Central memory CD4-positive, alpha-beta T cell (primary cell): ENCODE measurements around the gene POFUT2.

ENCODE experiments used
- DNase-seq: peaks from one replicate; pipeline ENCODE4 v3.0.0; 2022

POFUT2 gene

DNA sequence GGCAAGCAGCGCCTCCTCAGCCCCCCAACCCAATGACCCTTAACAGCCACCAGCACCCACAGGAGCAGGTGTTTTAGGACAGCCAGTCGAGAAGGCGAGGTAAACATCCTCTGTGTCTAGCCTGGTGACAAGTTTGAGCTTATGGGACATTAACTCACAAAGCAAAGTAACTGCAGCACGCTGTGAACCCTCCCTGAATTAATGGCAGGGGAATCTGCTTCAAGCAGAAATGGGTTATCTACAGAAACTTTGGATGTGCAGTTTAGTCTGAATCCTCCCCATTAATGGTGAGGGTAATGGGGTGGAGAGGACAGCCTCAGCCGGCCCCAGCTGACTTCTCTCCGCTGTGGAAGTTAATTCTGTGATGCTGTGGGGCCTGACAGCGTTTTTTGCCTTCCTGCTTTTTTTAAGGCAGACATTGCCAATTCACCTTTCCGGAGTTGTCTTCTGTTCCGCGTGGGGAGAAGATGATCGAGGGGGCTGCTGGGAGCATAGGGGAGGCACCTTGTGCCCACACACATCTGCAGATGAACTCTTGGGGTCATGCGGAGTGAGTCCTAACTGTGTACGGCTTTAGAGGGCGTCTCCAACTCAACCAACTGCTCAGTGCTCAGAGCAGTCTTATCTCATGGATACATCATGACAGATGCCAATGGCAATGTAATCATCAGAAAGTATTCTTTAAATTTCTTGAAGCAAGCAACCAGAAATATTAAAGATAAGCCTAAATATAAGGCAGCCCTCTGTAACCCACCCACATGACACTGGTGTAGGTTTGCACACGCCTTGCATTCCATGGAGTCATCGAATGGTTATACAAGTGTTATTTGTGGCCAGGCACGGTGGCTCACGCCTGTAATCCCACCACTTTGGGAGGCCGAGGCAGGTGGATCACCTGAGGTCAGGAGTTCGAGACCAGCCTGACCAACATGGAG is 41.0 kb downstream of the POFUT2 start:
- DNase-seq, result no peak

DNA sequence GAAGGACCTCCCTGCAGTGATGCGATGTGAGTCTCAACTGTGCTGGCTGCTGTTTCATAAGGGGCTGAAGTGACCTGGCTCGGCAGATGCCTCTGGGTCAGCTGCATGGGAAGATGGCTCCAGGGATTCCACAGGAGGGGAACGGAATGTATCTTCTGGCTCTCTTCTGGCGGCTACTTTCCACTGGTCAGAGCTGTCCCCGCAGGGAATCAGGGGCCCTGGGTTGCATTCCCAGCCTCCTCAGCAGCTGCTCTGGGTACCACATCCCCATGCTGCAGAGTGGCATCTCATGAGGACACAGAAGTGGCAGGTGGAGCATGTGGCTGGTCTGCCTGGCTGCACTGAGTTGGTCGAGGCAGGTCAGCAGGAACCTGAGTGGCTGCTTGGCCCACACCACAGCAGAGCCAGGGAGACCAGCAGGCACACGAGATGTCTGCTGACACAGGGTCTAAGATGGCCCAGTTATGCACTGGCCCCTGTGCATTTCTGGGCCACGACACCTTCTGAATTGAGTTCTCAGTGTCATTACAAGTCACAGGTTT is 42.8 kb downstream of the POFUT2 start:
- no peak for DNase-seq

DNA sequence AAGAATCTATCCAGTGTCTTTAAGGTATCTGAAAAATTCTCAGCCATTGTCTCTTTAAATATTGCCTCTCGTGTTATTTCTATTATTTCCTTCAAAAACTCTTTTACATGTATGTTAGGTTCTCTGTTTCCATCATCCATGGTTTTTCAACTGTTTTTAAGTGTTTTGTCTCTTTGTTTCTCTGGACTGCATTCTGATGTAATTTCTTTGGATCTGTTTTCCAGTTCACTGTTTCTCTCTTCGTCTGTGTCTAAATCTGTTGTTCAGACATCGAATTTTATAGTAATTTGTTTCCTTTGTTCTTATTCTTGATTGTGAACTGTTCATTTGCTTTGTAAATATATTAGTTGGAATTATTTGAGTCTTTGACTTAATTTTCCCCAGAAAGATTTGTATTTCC is 44.1 kb downstream of the POFUT2 start:
- no peak for DNase-seq

DNA sequence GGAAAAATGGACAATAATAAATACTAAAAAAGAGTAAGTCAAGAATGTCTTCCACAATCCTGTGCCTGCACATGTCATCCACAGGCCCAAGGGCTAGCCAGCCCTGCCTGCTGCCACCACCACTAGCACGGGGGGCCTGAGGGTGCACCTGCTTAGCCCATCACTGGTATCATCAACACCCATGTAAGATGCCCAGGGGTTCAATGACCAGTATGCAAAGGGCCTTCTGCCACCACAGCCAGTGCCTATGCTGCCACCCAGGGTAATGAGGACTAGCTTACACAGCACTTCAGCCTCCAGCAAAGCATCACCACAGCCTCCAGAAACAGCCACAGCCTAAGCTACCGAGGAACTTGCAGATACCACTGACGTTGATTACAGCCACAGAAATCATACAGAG is 46.3 kb downstream of the POFUT2 start:
- no peak for DNase-seq

DNA sequence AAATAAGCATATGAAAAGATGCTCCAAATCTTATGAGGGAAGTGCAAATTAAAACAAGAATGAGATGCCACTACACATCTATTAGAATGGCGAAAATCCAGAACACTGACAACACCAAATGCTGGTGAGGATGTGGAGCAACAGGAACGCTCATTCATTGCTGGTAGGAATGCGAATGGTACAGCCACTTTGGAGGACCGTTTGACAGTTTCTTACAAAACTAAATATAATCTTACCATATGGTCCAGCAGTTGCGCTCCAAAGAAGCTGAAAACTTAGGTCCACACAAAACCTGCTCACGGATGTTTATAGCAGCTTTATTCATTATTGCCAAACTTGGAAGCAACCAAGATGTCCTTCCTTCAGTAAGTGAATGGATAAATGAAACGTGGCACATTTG is 50.3 kb downstream of the POFUT2 start:
- DNase-seq, result no peak

DNA sequence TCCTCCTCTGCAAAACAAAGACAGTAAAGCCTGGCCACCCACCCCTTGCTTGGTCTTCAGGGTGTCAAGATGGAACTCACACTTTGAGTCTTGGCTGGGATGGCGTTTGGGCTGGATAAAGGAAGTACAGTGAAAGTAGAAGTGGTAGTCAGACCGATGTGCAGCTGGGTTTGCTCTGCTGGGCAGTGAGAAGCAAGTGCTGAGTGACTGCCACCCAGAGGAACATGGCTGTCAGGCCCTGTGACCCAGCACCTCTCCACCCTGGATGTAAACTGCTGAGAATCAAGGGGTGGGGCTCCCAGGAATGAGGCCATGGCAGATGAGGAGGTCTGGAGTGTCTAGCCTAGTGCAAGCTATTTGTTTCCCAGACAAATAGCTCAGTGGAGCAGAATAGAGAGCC is 51.2 kb downstream of the POFUT2 start:
- DNase-seq, result no peak

DNA sequence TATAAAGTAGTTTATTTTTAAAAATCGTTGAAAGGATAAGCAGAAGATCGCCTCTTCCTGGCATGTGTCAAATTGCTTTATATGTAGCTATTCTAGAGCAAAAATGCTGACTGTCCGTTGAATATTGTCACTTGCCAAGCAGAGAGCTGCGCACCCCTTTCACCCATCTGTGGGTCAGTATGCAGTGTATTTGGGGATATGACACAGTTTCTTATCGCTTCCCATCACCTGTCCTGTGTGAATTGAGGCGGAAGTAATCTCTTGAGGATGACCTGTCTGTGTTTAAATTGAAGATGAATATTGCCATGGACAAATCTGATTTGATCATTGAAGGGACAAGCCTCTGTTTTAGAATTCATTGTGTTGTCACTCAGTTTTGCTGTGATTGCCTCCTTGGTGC is 52.2 kb downstream of the POFUT2 start:
- no peak for DNase-seq

DNA sequence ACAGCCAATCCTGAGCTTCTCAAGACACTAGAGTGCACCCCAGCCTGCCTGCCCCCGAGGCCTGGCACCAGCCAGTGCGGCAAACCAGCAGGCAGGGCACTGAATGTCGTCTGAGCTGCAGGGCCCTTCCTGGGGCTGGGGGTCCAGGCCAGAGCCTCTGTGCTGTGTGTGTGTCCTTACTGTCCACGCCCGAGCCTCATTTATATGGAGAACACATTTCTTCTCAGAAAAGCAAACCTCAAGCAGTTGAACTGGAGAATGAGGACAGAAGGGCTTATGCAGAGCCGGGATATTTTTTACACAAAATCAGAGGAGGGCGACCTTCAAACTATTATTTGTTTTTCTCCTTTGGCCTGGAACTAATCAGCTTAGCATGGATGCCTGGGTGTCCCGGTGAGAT is 52.7 kb downstream of the POFUT2 start:
- DNase-seq, result no peak

DNA sequence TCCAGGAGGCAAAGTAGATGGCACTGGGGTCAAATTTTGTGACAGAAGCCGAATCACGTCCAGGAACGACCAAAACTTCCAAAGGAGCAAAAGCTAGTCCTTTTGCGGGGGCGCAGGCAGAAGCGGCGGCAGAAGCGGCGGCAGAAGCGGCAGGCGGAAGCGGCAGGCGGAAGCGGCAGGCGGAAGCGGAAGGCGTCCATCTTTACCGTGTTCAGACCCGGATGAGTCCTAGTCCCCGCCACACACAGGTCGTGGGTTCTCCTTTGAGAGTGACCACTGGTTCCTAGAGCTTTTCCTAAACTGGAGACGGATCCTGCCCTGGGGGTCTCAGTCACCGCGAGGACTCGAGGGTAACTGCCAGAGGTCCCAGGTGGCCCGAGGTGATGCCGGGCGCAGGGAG is 53.6 kb downstream of the POFUT2 start:
- DNase-seq, result no peak

DNA sequence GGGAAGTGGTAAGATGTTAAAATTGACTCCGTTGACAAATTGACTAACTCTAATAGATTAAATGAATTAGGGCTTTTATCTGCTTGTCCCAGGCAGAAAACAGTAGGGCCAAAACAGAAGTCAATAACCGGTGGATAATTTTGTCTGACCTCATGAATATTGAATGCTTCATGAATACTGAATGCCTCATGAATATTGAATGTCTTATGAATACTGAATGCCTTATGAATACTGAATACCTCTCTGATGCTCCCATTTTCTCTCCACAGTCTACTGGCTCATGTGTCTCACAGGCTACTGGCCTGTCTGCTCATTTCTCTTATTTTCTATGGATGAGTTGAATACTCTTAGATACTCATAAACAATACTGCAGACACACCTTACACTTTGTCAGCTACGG is 56.0 kb downstream of the POFUT2 start:
- no peak for DNase-seq

DNA sequence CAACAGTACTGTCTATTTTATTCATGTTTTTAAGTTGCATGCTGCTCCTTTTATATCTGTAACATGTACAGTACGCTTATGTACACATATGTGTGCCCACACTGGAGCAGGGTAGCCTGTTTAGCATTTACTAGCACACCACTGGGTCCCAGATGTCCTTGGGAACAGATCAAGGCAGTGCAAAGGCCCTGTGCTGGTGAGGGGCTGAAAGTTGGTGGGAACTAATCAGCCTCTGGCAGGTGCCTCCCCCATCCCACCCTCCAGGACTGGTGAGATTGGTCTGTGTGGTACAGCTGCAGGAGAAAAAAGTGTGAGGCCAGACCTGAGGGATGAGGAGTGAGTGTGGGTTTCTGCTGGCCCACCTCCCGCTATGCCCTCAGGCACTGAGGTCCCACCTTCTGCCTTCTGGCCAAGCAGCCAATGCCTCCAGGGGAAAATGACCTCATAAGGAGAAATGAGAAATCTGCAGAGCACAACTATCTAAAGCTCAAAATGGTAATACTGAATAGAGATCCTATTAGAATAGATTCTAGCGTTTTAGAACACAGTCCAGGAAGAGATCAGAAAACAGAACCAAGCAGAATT is 58.9 kb downstream of the POFUT2 start:
- DNase-seq, result no peak

DNA sequence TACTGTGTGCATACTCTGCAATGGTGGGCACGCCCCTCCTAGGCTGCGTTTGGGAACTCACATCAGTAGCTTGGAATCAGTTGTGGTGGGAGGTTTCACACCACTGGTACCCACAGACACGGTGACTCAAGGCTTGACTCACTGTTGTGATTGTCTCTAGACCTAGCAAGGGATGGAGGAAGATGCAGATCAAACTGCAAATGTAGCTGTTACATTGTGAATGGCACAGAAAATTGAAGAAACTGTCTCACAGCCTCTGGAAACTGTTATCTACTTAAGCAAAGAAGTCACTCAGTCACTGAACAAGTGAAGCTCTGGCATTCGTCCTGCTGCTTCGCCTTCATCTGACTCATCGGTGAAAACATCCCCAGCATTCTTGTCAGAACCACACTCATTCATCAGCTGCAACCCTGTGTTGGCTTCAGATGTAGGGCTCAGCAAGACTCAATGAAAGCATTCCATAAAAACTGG is 59.5 kb downstream of the POFUT2 start:
- DNase-seq, result peak; percentile 69

DNA sequence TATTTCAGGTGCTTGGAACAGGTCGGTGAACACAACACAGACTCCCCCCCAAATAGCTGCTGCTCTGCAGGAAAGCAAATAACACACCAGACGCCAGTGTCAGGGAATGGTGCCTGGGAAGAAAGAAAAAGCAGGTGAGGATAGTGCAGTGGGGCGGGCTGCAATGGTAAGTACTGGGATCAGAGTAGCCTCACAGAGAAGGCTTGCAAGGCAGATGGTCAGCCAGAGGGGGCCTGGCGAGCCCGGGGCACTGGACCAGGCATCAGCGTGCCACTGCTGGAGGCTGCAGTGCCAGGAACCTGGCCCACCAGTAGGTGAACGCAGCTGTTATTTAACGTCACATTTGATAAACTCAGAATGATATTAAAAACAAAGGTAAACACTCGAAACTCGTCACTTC is 60.0 kb downstream of the POFUT2 start:
- DNase-seq, result no peak

DNA sequence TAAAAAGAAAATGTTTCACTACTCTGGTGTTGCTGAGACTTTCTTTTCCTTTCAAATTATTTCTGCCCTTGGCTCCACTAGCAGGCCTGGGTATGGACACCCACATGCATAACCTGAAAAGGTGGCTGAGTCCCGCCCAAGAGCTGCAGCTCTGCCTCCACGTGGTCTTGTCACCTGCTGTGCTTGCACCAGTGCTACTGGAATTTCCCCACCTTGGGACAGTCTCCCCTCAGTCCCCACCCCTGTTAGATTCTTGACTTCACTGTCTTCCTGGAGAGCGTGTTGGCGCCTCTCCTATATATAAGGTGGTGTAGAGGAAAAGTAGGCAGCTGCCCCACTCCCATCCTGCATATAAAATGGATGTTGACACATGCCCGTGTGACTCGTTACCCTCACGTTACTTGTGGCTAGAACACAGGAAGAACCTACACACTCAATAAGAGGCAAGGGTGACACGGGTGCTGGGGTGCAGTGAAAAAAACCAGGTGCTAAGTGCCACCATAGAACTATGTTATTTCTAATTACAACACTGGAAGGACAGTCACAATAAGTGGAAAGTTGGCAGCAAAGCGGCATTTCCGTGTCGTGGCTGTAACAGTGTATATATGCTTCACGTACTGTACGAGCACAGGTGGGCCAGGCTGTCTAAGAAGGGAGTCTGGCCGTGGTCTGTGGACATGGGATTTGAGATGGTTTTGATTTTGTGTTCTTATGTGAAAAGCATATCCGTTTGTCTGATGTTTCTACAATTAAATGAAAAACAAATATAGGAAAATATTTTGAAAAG is 61.0 kb downstream of the POFUT2 start:
- DNase-seq, result peak; percentile 29

DNA sequence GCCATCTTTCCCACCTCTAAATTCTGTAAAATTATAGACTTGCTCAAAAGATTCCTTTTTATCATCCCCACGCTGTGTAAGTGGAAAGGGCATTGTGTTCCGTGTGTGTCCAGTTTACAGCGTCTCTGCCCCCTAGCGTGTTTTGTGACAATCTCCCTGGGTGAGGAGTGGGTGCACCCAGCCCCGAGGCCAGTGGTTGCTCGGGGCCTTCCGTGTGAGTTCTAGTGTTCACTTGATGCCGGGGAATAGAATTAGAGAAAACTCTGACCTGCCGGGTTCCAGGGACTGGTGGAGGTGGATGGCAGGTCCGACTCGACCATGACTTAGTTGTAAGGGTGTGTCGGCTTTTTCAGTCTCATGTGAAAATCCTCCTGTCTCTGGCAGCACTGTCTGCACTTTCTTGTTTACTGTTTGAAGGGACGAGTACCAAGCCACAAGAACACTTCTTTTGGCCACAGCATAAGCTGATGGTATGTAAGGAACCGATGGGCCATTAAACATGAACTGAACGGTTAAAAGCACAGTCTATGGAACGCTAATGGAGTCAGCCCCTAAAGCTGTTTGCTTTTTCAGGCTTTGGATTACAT is 61.9 kb downstream of the POFUT2 start:
- no peak for DNase-seq

DNA sequence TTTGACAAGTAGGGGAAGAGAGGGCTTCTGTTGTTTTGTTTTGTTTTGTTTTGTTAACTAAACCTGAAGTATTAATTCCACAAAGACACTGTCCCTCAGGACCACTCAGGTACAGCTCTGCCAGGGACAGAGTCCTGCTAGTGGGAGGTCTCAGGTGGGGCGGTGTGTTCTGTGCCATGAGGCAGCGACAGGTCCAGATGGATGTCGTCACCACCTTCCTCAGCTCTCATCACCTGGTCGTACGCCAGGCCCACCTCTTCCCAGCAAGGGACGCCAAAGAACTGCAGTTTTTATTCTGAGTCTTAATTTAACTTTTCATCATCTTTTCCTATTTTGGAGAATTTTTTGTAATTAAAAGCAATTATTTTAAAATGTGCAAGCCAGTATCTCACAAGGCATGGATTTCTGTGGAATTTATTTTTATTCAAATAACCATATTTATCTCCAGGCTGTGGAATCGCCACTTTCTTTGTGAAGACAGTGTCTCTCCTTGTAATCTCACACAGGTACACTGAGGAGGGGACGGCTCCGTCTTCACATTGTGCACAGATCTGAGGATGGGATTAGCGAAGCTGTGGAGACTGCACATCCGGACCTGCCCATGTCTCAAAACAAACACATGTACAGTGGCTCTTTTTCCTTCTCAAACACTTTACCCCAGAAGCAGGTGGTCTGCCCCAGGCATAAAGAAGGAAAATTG is 62.5 kb downstream of the POFUT2 start:
- no peak for DNase-seq

DNA sequence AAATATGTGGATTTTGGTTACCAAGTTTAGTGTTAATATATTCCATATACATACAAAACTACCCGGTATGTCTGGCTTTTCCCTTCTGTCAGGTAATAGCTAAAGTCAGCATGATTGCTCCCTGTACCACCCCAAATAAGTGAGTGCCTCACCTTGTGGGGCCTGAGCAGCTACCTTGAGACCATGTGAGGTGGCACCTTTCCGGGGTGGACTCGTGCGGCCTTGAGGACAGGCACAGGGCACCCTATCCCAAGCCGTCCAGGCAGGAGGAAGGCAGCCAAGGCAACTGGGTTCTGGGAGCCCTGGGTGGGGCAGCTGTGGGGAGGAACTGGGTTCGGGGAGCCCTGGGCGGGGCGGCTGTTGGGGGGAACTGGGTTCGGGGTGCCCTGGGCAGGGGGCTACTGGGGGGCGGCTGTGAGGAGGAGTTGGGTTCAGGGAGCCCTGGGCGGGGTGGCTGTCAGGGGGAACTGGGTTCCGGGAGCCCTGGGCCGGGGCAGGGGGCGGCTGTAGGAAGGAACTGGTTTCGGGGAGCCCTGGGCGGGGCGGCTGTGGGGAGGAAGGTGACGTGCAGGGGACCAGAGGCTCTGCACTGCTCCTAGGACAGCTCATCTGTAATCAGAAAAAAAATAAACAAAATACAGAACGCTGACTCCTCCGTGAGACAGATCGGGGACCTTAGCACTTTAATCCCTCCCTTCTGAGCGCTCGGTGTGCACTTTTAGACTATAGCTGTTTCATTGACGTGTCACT is 63.3 kb downstream of the POFUT2 start:
- peak; percentile 78 for DNase-seq

DNA sequence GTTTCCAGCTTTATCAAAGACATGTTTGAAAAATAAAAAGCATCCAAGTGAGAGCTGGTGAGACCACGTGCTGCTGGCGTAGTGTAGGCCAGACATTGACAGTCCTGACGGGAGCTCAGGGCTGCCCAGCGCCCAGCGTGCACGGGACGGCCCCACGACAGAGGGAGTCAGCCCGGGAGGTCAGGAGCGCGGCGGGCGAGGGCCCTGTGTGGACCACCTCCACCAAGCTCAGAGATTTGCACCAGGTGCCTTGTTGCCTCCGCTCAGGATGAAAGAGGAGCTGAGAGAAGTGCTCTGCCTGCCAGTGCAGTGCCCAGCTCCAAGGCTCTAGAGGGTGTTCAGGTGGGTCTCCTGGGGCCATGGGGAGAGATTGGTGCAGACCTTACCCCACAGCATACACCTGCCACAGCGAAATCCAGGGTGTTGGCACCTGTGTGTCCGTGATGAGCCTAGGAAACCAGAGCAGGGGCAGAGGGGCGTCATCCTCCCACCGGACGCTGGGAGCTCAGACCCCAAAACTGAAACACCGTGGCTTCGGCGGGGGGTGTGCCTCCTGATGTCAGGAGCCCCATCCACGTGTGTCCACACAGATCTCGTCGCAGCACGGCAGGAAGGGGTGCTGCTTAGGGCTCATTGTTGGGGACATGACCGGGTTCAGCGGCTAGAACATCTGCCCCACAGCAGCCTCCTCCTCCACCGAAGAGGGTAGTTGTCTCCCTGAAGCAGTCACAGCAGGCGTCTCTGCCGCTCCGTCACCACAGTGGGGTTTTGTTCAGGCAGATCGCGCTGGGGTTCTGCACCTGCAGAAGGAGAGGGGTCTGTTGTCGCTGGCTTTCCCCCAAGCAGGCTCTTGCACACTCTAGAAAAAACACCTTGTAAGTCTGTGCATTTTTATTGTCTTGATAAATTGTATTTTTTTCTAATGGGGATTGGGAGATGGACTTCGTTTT is 64.2 kb downstream of the POFUT2 start:
- DNase-seq, result peak; percentile 20

DNA sequence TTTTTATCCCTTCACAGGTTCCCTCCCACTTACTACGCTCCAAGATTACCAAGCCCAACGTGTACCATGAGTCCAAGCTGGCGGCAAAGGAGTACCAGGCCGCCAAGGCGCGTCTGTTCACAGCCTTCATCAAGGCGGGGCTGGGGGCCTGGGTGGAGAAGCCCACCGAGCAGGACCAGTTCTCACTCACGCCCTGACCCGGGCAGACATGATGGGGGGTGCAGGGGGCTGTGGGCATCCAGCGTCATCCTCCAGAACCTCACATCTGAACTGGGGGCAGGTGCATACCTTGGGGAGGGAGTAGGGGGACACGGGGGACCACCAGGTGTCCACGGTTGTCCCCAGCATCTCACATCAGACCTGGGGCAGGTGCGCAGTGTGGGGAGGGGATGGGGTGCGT is 65.7 kb downstream of the POFUT2 start:
- DNase-seq, result no peak
